HAP-1 (cell line): ENCODE measurements around the gene SPRYD4.

Experiments
- DNase-seq, 2 experiments: peaks; one replicate each; pipeline ENCODE4 v3.0.0-alpha.2; 2016 to 2020; ENCODE audit warnings: low spot score in 2 of 2
- H3K27me3 ChIP-seq: fragments of 250-450 bp; sonication (Bioruptor Pico); 2 replicates; pipeline ENCODE4 v1.5.1; 2020; ENCODE audit warnings: low read depth, mild to moderate bottlenecking, moderate library complexity
- H3K36me3 ChIP-seq: fragments of 250-450 bp; sonication (Bioruptor Pico); replicated peaks from 2 replicates; pipeline ENCODE4 v1.5.1; 2020; ENCODE audit warnings: mild to moderate bottlenecking
- H3K4me1 ChIP-seq: fragments of 250-450 bp; sonication (Bioruptor Pico); 2 replicates; pipeline ENCODE4 v1.5.1; 2020; ENCODE audit warnings: mild to moderate bottlenecking
- H3K4me3 ChIP-seq: fragments of 250-450 bp; sonication (Bioruptor Pico); 2 replicates; pipeline ENCODE4 v1.5.1; 2020; ENCODE audit warnings: mild to moderate bottlenecking, moderate library complexity
- H3K9me3 ChIP-seq: fragments of 250-450 bp; sonication (Bioruptor Pico); 2 replicates; pipeline ENCODE4 v1.5.1; 2020; ENCODE audit warnings: mild to moderate bottlenecking, moderate library complexity
- in situ Hi-C: fragments of 300-500 bp; cut with MboI; formaldehyde crosslinking; loops from 3 replicates; pipeline ENCODE4 v1.14.3; 2020; ENCODE audit warnings: low sequenced_read_pairs, inconsistent platforms, mixed read lengths

Gene SPRYD4

GRCh38 chr12:56520048-56520447, 51.7 kb downstream of the SPRYD4 start:
- H3K9me3 ChIP-seq, result no peaks in the 10 kb centered on the region
- DNase-seq, result no peak
- no peaks in the 10 kb centered on the region for H3K27me3 ChIP-seq
- H3K4me1 ChIP-seq, result peaks cover 13% of the 10 kb centered on the region
- in situ Hi-C loops, result no loop called here
- no peaks in the 10 kb centered on the region for H3K36me3 ChIP-seq
- H3K4me3 ChIP-seq, result no peak overlapping the region

GRCh38 chr12:56520506-56520905, 52.1 kb downstream of the SPRYD4 start:
- peaks cover 13% of the 10 kb centered on the region for H3K4me1 ChIP-seq
- in situ Hi-C loops, result no loop called here
- H3K9me3 ChIP-seq, result no peaks in the 10 kb centered on the region
- H3K27me3 ChIP-seq, result no peaks in the 10 kb centered on the region
- H3K4me3 ChIP-seq, result no peak overlapping the region
- no peaks in the 10 kb centered on the region for H3K36me3 ChIP-seq
- DNase-seq, result no peak

- in situ Hi-C loops, result no loop called here
- Histone ChIP-seq H3K4me3 (peak overlapping the region; percentile 46), H3K27me3 (no peaks in the 10 kb centered on the region), H3K4me1 (peaks cover 14% of the 10 kb centered on the region), H3K9me3 (no peaks in the 10 kb centered on the region), H3K36me3 (no peaks in the 10 kb centered on the region)
- DNase-seq, result no peak
These were observed 52.8 kb downstream of the SPRYD4 start for GRCh38 chr12:56521209-56521589.

- in situ Hi-C loops, result no loop called here
- Histone ChIP-seq H3K4me3 (peak within 1 kb of the TSS; percentile 46), H3K4me1 (peaks cover 18% of the 10 kb centered on the region), H3K9me3 (no peaks in the 10 kb centered on the region), H3K36me3 (no peaks in the 10 kb centered on the region), H3K27me3 (no peaks in the 10 kb centered on the region)
- peak; percentile 88 to 91 for DNase-seq
These were observed 53.4 kb downstream of the SPRYD4 start, which contains the start of gene RBMS2 for GRCh38 chr12:56521590-56522371. TSS of gene RBMS2 (plus strand) at chr12:56521820. CDS start at chr12:56522024, 204 bp downstream.

- Histone ChIP-seq H3K9me3 (no peaks in the 10 kb centered on the region), H3K27me3 (no peaks in the 10 kb centered on the region), H3K36me3 (no peaks in the 10 kb centered on the region), H3K4me3 (peak overlapping the region; percentile 46), H3K4me1 (peaks cover 21% of the 10 kb centered on the region)
- in situ Hi-C loops, result no loop called here
- peak in 1 of 2 experiments; percentile 12 for DNase-seq
These were observed 54.2 kb downstream of the SPRYD4 start for GRCh38 chr12:56522411-56523193.

- no peak overlapping the region for H3K4me3 ChIP-seq
- H3K36me3 ChIP-seq, result no peaks in the 10 kb centered on the region
- peaks cover 9% of the 10 kb centered on the region for H3K4me1 ChIP-seq
- no peaks in the 10 kb centered on the region for H3K27me3 ChIP-seq
- DNase-seq, result no peak
- in situ Hi-C loops, result no loop called here
- H3K9me3 ChIP-seq, result no peaks in the 10 kb centered on the region
These were observed 60.5 kb downstream of the SPRYD4 start for GRCh38 chr12:56528846-56529245.
